T-helper 2 cell treated with Interferon-gamma antibody and Interleukin-4, amounts not matched to agents 100 ng/mL and 5 ng/mL, for 36 hours (primary cell): ENCODE data around the gene JAK1. TPM values are rescaled to one million over a fixed set of nuclear protein-coding genes. Genes with fewer than 3 reads are reported as not detected.
"Not testable (repeated sequence)": the region's sequence is repeated elsewhere in the genome, so short reads cannot be mapped to it uniquely, and the experiment has no call there.

Experiments used
- intact Hi-C: fragments of 100-400 bp; cut with micrococcal nuclease; formaldehyde crosslinking; loops from one replicate; pipeline ENCODE4 v1.15.1; 2023
- total RNA-seq: library from RNA; stranded (reverse); gene quantifications from 2 replicates; pipeline ENCODE4 v1.2.3, GENCODE V29; 2022

The JAK1 gene
- total RNA-seq, 1 donor from 2014 or later, result 165 TPM

DNA sequence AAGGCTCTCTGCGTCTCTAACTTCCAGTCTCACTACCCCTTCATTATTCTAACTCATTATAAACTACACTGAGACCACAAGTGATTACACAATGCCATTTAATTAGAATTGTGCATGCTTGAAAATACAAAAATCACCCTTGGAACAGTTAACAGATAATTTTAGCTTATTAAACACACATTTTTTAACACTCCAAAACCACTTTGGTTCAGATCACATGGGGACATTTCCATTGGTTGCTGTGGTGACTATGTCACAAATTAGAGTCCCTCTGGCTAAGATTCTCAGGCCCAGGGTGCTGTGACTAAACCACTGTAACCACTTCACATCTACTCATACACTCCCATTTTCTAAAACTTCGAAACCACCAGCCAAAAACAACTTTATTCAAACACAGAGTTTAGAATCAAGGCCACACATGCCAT, 43.0 kb downstream of the JAK1 start:
- intact Hi-C loops, result loop anchor here (5.0 kb wide), 2 partner anchors 39 to 46 kb away; no protein-coding TSS in a partner anchor

DNA sequence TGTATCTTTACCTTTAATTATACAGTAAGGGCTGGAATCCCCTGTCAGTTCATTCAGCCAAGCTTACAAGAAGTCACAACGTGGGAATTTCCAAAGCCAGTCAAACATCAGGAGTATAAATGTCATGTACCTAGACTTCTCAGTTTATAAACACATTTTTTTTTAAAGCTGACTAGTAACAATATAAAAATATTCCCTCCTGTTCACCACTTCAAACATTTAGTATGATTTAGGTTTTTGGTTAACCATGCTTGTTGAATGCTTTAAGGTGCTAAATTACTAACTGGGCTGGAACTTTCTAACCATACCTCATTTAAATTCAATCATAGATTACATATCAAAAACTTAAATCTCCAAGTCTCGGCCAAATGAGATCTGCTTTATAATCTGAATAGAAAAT, 44.0 kb downstream of the JAK1 start:
- intact Hi-C loops, result loop anchor here (5.0 kb wide), 2 partner anchors 40 to 45 kb away; no protein-coding TSS in a partner anchor

- intact Hi-C loops, result loop anchor here (5.0 kb wide), 2 partner anchors 41 to 44 kb away; no protein-coding TSS in a partner anchor
Observed at GRCh38 chr1:64921771-64922170, 44.6 kb downstream of the JAK1 start.

DNA sequence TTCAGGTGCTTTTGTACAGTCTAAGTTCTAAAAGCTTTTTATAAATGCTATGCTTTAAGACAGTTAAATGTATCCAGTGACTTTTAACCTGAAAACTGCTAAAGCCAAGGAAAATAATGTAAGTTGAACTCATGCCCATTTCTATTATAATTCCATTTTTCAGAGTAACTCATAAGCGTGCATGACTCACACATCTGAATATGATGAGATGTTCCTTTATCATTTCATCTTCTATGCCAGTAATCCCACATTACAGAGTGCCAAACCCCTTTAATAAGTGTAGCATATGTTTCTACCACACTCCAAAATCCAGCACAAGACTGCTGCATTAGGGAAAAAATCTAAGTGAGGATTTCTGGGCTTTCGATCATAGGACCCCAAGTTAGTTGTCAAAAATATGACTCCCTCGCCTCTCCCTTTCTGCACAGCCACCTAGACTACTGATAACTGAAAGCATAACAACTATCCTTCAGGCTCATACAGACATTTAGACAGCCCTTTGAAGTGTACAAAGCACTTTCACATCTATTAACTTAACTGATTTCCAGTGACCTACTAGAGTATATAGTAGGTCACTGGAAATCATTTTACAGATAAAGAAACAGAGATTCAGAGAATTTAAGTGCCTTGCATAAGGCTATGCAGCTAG, 45.3 kb downstream of the JAK1 start:
- intact Hi-C loops, result loop anchor here (5.0 kb wide), 2 partner anchors 41 to 44 kb away; no protein-coding TSS in a partner anchor

DNA sequence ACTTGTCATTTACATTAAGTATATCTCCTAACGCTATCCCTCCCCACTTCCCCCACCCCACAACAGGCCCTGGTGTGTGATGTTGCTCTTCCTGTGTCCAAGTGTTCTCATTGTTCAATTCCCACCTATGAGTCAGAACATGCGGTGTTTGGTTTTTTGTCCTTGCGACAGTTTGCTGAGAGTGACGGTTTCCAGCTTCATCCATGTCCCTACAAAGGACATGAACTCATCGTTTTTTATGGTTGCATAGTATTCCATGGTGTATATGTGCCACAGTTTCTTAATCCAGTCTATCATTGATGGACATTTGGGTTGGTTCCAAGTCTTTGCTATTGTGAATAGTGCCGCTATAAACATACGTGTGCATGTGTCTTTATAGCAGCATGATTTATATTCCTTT, 47.2 kb downstream of the JAK1 start:
- intact Hi-C loops, result not testable (repeated sequence)

DNA sequence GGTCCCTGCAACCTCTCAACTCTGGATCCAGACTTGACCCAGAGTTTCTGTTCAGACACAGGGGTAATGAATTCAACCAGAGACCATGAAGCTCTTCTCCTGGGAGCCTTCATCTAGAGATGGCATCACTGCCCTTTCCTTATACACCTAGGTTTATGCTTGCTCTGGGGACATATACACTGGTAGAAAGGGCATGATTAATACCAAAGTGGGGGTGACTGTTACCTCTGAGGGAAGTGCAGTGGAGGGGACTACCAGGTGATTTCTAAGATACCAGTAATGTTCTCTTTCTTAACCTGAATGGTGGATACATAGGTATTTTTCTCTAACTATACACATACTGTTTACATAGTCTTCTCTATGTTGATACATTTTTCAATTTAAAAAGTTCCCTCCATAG, 48.4 kb downstream of the JAK1 start:
- intact Hi-C loops, result no loop called here

DNA sequence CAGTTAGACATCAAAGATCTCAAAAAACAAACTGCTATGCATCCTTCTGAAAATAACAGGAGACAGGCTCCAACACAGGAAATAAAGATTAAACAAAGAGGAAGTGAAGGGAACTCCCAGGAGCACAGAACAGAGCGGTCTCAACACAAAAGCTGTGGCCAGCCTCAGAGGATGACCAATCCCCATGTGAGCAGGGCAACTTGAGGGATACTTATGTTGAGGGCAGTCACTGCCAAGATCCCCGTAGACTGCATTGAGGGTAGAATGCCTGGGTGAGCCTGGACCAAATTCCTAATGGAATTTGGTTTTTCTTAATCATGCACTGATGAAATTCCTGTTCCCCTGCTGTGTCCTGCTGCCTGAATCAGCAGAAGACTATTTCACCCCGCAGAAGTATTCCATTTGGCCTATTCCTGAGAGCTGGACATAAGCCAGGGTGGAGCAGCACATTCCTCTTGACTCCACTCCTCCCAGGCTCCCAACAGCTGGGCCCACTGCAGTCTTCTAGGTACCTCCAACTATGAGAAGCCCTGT, 49.0 kb downstream of the JAK1 start:
- intact Hi-C loops, result no loop called here

- intact Hi-C loops, result no loop called here
Observed at GRCh38 chr1:64915381-64916274, 50.7 kb downstream of the JAK1 start.

DNA sequence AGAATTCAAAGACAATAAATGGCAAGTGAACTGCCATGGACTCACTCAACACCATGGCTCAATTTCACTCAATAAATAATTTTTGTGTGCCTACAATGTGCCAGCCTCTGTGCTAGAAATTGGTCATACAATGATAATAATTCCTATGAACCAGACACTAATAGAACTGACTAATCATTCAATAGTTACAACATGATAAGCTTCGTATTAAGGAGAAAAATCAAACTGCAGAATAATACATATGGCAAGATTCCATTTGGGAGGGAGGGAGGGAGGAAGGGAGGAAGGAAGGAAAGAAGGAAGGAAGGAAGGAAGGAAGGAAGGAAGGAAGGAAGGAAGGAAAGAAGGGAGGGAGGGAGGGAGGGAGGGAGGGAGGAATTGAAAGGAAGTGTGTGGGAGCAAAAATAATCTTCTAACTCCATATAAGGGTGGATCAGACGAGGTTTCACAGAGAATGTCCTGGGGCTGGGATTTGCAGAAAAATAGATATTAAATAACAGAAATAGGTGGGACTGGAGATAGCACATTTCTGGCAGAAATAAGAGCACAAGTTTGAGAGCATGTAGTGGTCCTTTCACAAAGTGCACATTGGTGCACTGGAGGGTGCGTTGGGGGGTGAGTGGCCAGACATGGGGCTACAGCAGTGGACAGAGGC, 52.9 kb downstream of the JAK1 start:
- intact Hi-C loops, result no loop called here

DNA sequence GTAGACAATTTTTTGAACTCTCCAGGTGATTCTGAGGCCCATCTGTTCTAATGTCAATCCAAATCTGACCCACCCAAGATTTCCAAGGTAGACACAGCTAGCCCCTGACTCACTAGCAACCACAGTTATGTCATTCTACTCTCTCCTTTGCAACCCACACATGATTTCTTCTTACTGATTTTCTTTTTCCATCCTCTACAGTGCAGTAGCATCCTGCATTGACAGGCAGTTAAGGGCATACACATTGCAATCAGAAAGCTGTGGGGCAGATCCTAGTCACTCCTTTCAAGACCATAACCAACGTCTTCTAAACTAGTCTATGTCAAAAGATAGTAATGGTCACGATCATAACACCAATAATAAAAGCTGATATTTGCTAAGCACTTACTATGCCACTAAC, 54.2 kb downstream of the JAK1 start:
- intact Hi-C loops, result no loop called here

DNA sequence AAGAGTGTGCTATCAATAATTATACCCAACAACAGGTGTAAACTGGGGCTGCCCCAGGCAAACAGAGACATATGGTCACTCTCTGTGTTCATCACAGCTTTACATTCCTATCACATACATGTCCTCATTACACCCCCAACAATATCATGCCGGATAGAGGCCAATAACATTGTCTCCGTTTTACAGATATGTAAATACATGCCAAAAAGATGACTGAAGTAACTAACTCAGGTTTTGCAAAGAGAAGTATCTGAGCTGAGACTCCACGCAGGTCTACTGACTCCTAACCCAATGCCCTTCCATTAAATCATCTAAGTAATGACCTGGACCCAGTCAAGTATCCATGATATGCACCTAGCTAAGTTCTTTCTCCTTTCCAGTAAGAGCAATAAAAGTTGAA, 55.0 kb downstream of the JAK1 start:
- intact Hi-C loops, result no loop called here

DNA sequence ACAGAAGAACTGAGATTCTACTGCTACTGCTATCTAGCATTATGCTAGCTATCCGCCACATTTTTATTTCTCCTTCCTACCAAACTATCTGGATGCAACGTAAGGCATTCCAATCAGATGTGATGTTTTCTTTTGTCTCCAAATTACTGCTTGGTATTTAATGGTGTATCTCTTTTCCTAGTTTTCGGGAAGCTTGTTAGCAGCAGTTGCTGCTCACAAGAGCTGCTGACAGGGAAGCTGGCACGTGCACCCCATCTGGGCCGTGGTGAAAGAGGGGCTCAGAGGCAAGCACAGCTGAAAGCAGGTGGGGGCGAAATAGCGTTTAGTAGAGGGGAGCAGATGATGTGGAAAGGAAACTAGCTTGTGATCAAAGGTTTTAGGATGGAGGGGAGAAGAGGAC, 57.3 kb downstream of the JAK1 start:
- intact Hi-C loops, result no loop called here

DNA sequence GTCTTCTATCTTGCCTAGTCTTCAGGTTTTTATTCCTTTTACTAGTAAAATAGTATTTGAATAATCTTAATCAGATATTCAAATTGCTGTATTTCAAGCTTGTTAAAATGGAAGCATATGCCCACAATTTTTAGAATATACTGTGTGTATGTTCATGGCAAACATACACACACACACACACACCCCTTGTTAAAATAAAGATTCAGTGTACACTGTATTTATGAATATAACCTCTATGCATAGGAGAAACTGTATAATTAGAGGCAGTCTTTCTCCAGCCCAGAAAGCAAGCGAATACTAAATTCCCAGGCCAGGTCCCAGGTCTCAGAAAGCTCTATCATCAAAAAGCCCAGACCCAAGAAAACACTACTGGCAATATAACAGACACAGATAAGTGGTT, 57.8 kb downstream of the JAK1 start:
- intact Hi-C loops, result no loop called here

- intact Hi-C loops, result no loop called here
Observed at GRCh38 chr1:64906447-64906846, 59.9 kb downstream of the JAK1 start.

GRCh38 chr1:64903593-64903992, 62.8 kb downstream of the JAK1 start:
- intact Hi-C loops, result no loop called here

DNA sequence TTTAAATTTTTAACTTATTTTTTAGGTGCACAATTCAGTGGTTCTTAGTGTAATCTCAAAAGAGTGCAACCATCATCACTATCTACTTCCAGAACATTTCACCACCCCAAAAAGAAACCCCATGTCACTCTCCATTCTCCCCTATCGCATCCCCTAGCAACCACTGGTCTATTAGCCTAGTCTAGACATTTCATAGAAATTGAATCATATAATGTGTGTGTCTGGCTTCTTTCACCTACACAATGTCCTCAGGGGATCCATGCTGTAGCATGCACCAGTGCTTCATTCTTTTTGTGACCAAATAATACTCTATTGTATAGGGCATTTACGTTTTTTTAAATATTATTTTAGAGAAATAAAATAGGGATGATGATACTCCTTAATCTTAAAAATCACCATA, 64.7 kb downstream of the JAK1 start:
- intact Hi-C loops, result no loop called here

- intact Hi-C loops, result no loop called here
Observed at GRCh38 chr1:64900916-64901315, 65.4 kb downstream of the JAK1 start.

DNA sequence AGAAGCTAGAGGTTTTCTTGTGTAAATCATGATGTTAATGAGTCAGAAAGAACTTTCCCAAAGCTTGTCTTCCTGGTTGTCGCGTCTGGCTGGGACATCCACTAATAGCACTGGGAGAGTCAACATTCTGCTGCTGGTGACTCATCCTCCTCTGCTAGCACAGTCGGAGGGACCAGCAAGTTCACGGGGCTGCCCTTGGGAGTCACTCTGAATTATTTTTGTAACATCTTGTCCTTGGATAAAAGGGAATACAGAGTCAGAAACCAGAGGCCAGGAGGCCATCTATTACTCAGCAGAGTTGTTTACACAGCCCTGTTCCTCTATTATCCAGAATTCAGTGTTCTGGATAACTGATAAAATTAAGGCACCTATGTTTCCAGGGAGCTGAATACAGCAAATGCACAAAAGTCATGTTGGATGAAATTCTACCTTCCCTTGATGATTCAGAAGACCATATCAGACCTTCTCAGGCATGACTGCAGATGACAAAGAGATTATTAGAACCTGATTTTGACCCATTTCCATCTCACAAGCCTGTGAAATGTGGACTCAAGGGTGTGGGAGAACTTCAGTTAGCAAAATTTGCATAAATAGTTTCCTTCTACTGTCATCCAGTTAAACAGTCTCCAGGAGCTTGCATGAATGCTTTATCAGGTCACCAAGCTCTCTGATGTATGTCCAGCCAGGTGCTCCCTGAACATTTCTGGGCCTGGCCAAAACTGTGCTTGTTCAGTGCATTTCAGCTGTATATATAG, 68.1 kb downstream of the JAK1 start:
- intact Hi-C loops, result no loop called here

- intact Hi-C loops, result no loop called here
Observed at GRCh38 chr1:64896551-64896950, 69.8 kb downstream of the JAK1 start.

DNA sequence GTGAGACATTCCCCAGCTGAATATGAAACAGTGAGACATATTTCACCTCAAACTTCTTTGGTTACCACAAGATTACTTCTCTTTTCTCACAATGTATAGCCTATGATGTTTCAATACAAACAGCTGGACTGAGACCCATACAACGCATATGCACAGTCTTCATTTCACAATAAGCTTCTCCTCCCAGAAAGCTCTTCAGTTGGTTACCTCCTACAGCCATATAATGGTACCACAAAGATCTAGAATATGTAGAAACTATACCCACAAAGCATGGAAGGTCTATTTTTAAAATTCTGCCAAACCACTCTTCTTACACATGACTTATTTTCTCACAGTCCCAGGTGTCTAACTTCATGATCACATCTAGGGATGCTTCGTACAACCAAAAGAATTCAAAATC, 70.8 kb downstream of the JAK1 start:
- intact Hi-C loops, result no loop called here
